SH-SY5Y (cell line): ENCODE measurements around the gene OPRPN.

ENCODE experiments used
- GATA2 ChIP-seq: IDR thresholded peaks from 2 replicates; pipeline ENCODE4 v1.6.1; 2011; ENCODE audit warnings: mild to moderate bottlenecking, low read depth, low read length
- GATA3 ChIP-seq: IDR thresholded peaks from 2 replicates; pipeline ENCODE4 v1.6.1; 2011; ENCODE audit warnings: low read depth, mild to moderate bottlenecking, low read length, moderate library complexity

The OPRPN gene

GRCh38 chr4:70425306-70425705 lies 27.6 kb downstream of the OPRPN start:
- TF ChIP-seq GATA3 (no peak), GATA2 (no peak)

DNA sequence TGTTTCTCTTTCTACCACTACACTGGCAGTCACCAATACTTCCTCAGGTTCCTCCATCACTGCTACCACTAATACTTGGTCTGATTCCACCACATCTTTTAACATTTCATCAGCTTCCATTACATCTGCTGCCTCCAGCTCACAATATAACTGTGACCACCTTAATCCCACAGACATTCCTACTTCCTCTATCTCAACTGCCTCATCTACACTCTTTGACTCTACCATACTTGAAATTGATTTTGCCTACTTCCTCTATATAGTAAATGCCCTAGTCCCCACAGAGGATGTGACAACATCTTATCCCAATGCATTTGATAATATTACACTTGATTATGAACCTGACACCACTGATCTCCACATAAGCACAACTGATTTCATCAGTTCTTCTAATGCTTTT lies 29.0 kb downstream of the OPRPN start:
- TF ChIP-seq GATA2 (no peak), GATA3 (no peak)

DNA sequence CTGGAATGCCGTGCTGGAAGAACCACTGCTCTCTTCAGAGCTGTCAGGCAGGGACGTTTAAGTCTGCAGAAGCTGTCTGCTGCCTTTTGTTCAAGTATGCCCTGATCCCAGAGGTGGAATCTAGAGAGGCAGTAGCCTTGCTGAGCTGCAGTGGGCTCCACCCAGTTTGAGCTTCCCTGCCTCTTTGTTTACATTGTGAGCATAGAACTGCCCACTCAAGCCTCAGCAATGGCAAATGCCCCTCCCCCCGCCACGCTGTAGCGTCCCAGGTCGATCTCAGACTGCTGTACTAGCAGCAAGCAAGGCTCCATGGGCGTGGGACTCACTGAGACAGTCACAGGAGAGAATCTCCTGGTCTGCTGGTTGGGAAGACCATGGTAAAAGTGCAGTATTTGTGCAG lies 39.5 kb downstream of the OPRPN start:
- no peak for TF ChIP-seq GATA2
- no peak for TF ChIP-seq GATA3

GRCh38 chr4:70442474-70442873 lies 44.7 kb downstream of the OPRPN start:
- TF ChIP-seq GATA3 (no peak), GATA2 (no peak)

DNA sequence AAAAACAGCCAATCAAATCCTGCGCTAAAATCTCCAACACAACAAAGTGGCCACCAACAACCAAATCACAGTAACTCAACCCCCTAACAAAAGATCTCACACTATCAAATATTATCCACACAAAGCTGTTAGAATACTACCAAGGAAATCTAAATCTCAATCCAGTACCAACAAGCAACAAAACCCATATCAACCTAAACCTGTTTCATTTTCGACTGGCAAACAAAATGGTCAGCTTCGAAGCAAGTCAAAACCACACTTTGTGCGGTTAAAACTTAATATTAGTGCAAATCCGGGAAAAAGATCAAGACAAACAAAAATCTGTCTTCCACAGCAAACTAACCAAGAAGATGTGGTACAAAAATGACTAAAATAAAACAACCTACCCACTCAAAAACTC lies 45.6 kb downstream of the OPRPN start:
- no peak for TF ChIP-seq GATA2
- TF ChIP-seq GATA3 = no peak

DNA sequence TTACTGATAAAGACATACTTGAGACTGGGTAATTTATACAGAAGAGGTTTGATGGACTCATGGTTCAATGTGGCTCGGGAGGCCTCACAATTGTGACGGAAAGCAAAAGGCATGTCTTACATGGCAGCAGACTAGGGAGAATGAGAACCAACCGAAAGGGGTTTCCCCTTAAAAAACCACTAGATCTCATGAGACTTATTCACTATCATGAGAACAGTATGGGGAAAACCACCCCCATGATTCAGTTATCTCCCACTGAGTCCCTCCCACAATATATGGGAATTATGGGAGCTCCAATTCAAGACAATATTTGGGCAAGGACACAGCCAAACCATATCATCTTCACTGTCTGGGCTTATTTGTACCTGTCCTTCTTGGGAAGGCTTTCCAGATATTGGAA lies 51.5 kb downstream of the OPRPN start:
- TF ChIP-seq GATA2 (no peak), GATA3 (no peak)

DNA sequence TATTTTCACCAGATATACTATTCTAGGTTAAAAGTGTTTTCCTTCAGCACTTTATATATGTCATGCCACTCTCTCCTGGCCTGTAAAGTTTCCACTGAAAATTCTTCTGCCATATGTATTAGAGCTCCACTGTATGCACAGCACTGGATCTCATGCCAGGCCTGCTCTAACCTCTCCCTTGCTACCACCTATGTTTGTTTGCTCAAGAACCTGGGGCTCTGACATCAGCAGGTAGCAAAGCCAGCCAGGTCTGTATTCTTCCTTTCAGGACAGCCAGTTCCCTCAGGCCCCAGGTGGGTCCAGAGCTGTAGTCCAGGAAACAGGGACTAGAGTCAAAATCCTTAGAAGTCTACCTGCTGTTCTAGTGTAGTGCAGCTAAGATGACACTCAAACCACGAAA lies 55.2 kb downstream of the OPRPN start:
- TF ChIP-seq GATA3 (no peak), GATA2 (no peak)
